ENCODE data around the gene RCC2.
"Not testable (repeated sequence)": the region's sequence is repeated elsewhere in the genome, so short reads cannot be mapped to it uniquely, and the experiment has no call there.

RCC2 gene

GRCh38 chr1:17419626-17420328 is 19.7 kb downstream of the RCC2 start:
- DNase-seq (ENCODE audit: low read depth), result peak; percentile 51

GRCh38 chr1:17416389-17416788 is 23.1 kb downstream of the RCC2 start:
- DNase-seq (ENCODE audit: low read depth), result no peak

GRCh38 chr1:17414022-17414421 is 25.5 kb downstream of the RCC2 start:
- no peak for DNase-seq (ENCODE audit: low read depth)

- no peak for DNase-seq (ENCODE audit: low read depth)
These were observed 27.2 kb downstream of the RCC2 start for GRCh38 chr1:17412093-17412870.

GRCh38 chr1:17409391-17409811 is 30.1 kb downstream of the RCC2 start:
- DNase-seq (ENCODE audit: low read depth), result no peak

GRCh38 chr1:17407786-17408514 is 31.5 kb downstream of the RCC2 start:
- DNase-seq (ENCODE audit: low read depth), result not testable (repeated sequence)

GRCh38 chr1:17406760-17407475 is 32.6 kb downstream of the RCC2 start:
- not testable (repeated sequence) for DNase-seq (ENCODE audit: low read depth)

GRCh38 chr1:17405898-17406759 is 33.3 kb downstream of the RCC2 start:
- peak; percentile 8 for DNase-seq (ENCODE audit: low read depth)

GRCh38 chr1:17404820-17405219 is 34.7 kb downstream of the RCC2 start:
- DNase-seq (ENCODE audit: low read depth), result no peak

- no peak for DNase-seq (ENCODE audit: low read depth)
These were observed 35.3 kb downstream of the RCC2 start for GRCh38 chr1:17404034-17404684.

- DNase-seq (ENCODE audit: low read depth), result no peak
These were observed 36.4 kb downstream of the RCC2 start for GRCh38 chr1:17403081-17403480.

GRCh38 chr1:17401841-17402240 is 37.6 kb downstream of the RCC2 start:
- DNase-seq (ENCODE audit: low read depth), result no peak

- DNase-seq (ENCODE audit: low read depth), result no peak
These were observed 38.6 kb downstream of the RCC2 start for GRCh38 chr1:17400725-17401341.

- no peak for DNase-seq (ENCODE audit: low read depth)
These were observed 41.4 kb downstream of the RCC2 start for GRCh38 chr1:17397910-17398695.

- DNase-seq (ENCODE audit: low read depth), result no peak
These were observed 46.2 kb downstream of the RCC2 start for GRCh38 chr1:17393230-17393629.

- DNase-seq (ENCODE audit: low read depth), result no peak
These were observed 47.2 kb downstream of the RCC2 start for GRCh38 chr1:17392199-17392740.

GRCh38 chr1:17381161-17381560 is 58.3 kb downstream of the RCC2 start:
- DNase-seq (ENCODE audit: low read depth), result no peak

GRCh38 chr1:17377325-17377953 is 62.0 kb downstream of the RCC2 start:
- DNase-seq (ENCODE audit: low read depth), result no peak

- no peak for DNase-seq (ENCODE audit: low read depth)
These were observed 63.8 kb downstream of the RCC2 start for GRCh38 chr1:17375651-17376050.
